Esophagus muscularis mucosa (tissue), 4 donors: ENCODE results near the gene ZNF423.

Source experiments
- EP300 ChIP-seq: sonication (generic); formaldehyde crosslinking; IDR thresholded peaks from one replicate; pipeline ENCODE4 v1.6.1; 2017; ENCODE audit warnings: antibody characterized with exemption
- POLR2A ChIP-seq: fragments of 450-650 bp; IDR thresholded peaks from one replicate; pipeline ENCODE4 v1.6.1; 2017; ENCODE audit warnings: antibody characterized with exemption, moderate library complexity, mild to moderate bottlenecking, low read depth
- TF ChIP-seq, protein P1 (sequence below), 3 experiments: fragments of 200-600 bp in 2 of 3; fragments of 450-650 bp in 1 of 3; sonication (generic) in 2 of 3; IDR thresholded peaks; one replicate each; pipeline ENCODE4 v1.5.1; 2017 to 2019; ENCODE audit warnings: antibody characterized with exemption in 3 of 3, mild to moderate bottlenecking in 2 of 3, moderate library complexity in 1 of 3

DNA sequence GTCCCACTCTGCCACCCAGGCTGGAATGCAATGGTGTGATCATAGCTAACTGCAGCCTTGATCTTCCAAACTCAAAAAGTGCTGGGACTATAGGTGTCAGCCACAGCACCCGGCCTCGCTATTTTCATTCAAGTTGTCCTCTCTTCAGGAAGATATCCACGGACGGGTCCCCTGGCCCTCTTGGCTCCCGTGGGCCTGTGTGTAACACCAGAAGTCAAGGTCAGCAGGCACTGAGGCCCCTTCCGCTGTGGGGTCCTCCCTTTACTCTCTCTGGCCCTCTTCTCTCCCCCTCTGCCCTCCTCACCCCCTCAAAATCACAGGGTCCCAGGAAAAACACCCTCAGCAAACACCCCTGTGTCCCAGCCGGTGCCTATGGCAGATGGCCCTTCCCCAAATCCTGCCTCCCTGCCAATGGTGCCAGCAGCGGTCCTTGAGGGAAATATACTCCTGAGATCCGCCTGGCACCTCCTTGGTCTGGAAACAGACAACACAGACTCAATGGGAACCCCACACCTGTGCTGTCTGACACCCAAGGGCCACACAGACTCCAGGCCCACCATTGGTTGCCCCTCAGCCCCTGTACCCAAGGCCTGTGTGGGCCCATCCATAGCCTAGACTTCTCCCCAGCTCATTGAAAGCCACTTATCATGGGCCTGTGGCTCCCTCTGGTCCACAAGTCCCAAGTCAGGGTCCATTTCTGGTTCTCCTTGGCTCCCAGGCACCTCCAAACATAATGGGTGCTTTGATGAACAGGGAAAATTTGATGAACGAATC, 221.5 kb downstream of the ZNF423 start:
- TF ChIP-seq, protein P1, sequence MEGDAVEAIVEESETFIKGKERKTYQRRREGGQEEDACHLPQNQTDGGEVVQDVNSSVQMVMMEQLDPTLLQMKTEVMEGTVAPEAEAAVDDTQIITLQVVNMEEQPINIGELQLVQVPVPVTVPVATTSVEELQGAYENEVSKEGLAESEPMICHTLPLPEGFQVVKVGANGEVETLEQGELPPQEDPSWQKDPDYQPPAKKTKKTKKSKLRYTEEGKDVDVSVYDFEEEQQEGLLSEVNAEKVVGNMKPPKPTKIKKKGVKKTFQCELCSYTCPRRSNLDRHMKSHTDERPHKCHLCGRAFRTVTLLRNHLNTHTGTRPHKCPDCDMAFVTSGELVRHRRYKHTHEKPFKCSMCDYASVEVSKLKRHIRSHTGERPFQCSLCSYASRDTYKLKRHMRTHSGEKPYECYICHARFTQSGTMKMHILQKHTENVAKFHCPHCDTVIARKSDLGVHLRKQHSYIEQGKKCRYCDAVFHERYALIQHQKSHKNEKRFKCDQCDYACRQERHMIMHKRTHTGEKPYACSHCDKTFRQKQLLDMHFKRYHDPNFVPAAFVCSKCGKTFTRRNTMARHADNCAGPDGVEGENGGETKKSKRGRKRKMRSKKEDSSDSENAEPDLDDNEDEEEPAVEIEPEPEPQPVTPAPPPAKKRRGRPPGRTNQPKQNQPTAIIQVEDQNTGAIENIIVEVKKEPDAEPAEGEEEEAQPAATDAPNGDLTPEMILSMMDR (IDR thresholded peaks at IDR 0.05), result no peak
- TF ChIP-seq POLR2A (no peak), EP300 (no peak)
